GM23338 (cell line): ENCODE results near the gene MGRN1. TPM values are rescaled to one million over a fixed set of nuclear protein-coding genes. Genes with fewer than 3 reads are reported as not detected.

Experiments used
- ATAC-seq: fragments of 200-7000 bp; cut with Tn5 transposase; 3 replicates; pipeline ENCODE4 v1.9.1; 2020
- DNase-seq: peaks from one replicate; pipeline ENCODE4 v3.0.0-alpha.2; 2015; ENCODE audit warnings: low spot score
- H2AFZ ChIP-seq: fragments of 200-600 bp; sonication (generic); 2 replicates; pipeline ENCODE4 v1.8.0; 2016; ENCODE audit warnings: antibody characterized with exemption, mild to moderate bottlenecking, moderate library complexity
- H3F3A ChIP-seq: fragments of 200-600 bp; sonication (generic); replicated peaks from 2 replicates; pipeline ENCODE4 v1.8.0; 2017; ENCODE audit warnings: antibody characterized with exemption, mixed run types, low read depth
- H3K27ac ChIP-seq: fragments of 200-600 bp; sonication (generic); 2 replicates; pipeline ENCODE4 v1.6.1; 2016; ENCODE audit warnings: low read depth
- H3K27me3 ChIP-seq: fragments of 200-600 bp; sonication (generic); 2 replicates; pipeline ENCODE4 v1.8.0; 2016; ENCODE audit warnings: mild to moderate bottlenecking, mixed run types, moderate library complexity; ENCODE audit not compliant: insufficient read depth
- H3K36me3 ChIP-seq: fragments of 200-600 bp; sonication (generic); 2 replicates; pipeline ENCODE4 v1.8.0; 2016; ENCODE audit warnings: mild to moderate bottlenecking; ENCODE audit not compliant: insufficient read depth
- H3K4me1 ChIP-seq: fragments of 200-600 bp; sonication (generic); 2 replicates; pipeline ENCODE4 v1.8.0; 2016; ENCODE audit warnings: mild to moderate bottlenecking, moderate library complexity; ENCODE audit not compliant: insufficient read depth
- H3K4me2 ChIP-seq: fragments of 200-600 bp; sonication (generic); 2 replicates; pipeline ENCODE4 v1.7.1; 2017; ENCODE audit warnings: mixed run types
- H3K4me3 ChIP-seq: fragments of 200-600 bp; sonication (generic); 2 replicates; pipeline ENCODE4 v1.6.1; 2016; ENCODE audit warnings: mixed run types
- H3K79me2 ChIP-seq: fragments of 200-600 bp; sonication (generic); replicated peaks from 2 replicates; pipeline ENCODE4 v1.8.0; 2017; ENCODE audit warnings: mild to moderate bottlenecking; ENCODE audit not compliant: insufficient read depth
- H3K9me2 ChIP-seq: fragments of 200-600 bp; sonication (generic); 2 replicates; pipeline ENCODE4 v1.8.0; 2017; ENCODE audit not compliant: insufficient read depth
- H4K20me1 ChIP-seq: fragments of 200-600 bp; sonication (generic); replicated peaks from 2 replicates; pipeline ENCODE4 v1.8.0; 2017; ENCODE audit warnings: mild to moderate bottlenecking; ENCODE audit not compliant: insufficient read depth
- H3K27ac Mint-ChIP-seq: 2 replicates; pipeline ENCODE4 v1.8.0; 2020; ENCODE audit warnings: inconsistent platforms, mild to moderate bottlenecking, moderate library complexity, mixed read lengths
- H3K27me3 Mint-ChIP-seq: 3 replicates; pipeline ENCODE4 v1.8.0; 2022; ENCODE audit warnings: low read depth, mild to moderate bottlenecking, moderate library complexity, mixed read lengths, inconsistent platforms; ENCODE audit not compliant: insufficient read depth, poor library complexity
- H3K36me3 Mint-ChIP-seq: 3 replicates; pipeline ENCODE4 v1.8.0; 2021; ENCODE audit warnings: low read depth, mild to moderate bottlenecking, inconsistent platforms, moderate library complexity, mixed read lengths
- H3K4me1 Mint-ChIP-seq: 3 replicates; pipeline ENCODE4 v1.8.0; 2020; ENCODE audit warnings: mild to moderate bottlenecking, inconsistent platforms, mixed read lengths
- H3K4me3 Mint-ChIP-seq: 3 replicates; pipeline ENCODE4 v1.8.0; 2021; ENCODE audit warnings: moderate library complexity, mild to moderate bottlenecking, inconsistent platforms, mixed read lengths
- H3K9me3 Mint-ChIP-seq: 3 replicates; pipeline ENCODE4 v1.8.0; 2020; ENCODE audit warnings: moderate library complexity, mild to moderate bottlenecking, inconsistent platforms, mixed read lengths
- CREB1 ChIP-seq: fragments of 250-450 bp; sonication (Bioruptor Pico); IDR thresholded peaks from 2 replicates; pipeline ENCODE4 v1.5.0; 2020; ENCODE audit warnings: low read depth, mild to moderate bottlenecking, moderate library complexity
- EZH2 ChIP-seq: fragments of 200-600 bp; sonication (generic); IDR thresholded peaks from one replicate; pipeline ENCODE4 v1.8.0; 2017; ENCODE audit warnings: antibody characterized with exemption, mild to moderate bottlenecking, low read depth; ENCODE audit not compliant: unreplicated experiment
- EZH2phosphoT487 ChIP-seq: fragments of 200-600 bp; sonication (generic); IDR thresholded peaks from one replicate; pipeline ENCODE4 v1.8.1; 2018; ENCODE audit warnings: antibody characterized with exemption; ENCODE audit not compliant: unreplicated experiment
- JUNB ChIP-seq: IDR thresholded peaks from one replicate; pipeline ENCODE4 v1.6.1; 2016; ENCODE audit warnings: antibody characterized with exemption; ENCODE audit not compliant: unreplicated experiment
- NANOG ChIP-seq: IDR thresholded peaks from 2 replicates; pipeline ENCODE4 v1.6.1; 2016; ENCODE audit warnings: antibody characterized with exemption, borderline replicate concordance
- POLR2AphosphoS5 ChIP-seq: IDR thresholded peaks from 2 replicates; pipeline ENCODE4 v1.6.1; 2016; ENCODE audit warnings: antibody characterized with exemption, low read depth
- REST ChIP-seq: IDR thresholded peaks from one replicate; pipeline ENCODE4 v1.6.1; 2018; ENCODE audit warnings: antibody characterized with exemption; ENCODE audit not compliant: unreplicated experiment
- STAT1 ChIP-seq: IDR thresholded peaks from one replicate; pipeline ENCODE4 v1.6.1; 2016; ENCODE audit warnings: antibody characterized with exemption; ENCODE audit not compliant: unreplicated experiment
- ZNF114 ChIP-seq: fragments of 250-450 bp; sonication (Bioruptor Pico); IDR thresholded peaks from 2 replicates; pipeline ENCODE4 v1.5.0; 2020; ENCODE audit warnings: mild to moderate bottlenecking, moderate library complexity
- ZNF331 ChIP-seq: fragments of 250-450 bp; sonication (Bioruptor Pico); IDR thresholded peaks from 2 replicates; pipeline ENCODE4 v1.5.0; 2020; ENCODE audit warnings: low read depth, mild to moderate bottlenecking, moderate library complexity
- polyA plus RNA-seq: library from polyadenylated mRNA; unstranded; fragments of >200 nt; fragmentation: Nextera tagmentation; extraction: Ambion mirVana; gene quantifications from 2 replicates; pipeline ENCODE4 v1.2.1, GENCODE V29; 2016
- total RNA-seq: library from RNA; depleted of rRNA; stranded (reverse); fragments of >200 nt; shearing (Covaris generic); gene quantifications from 2 replicates; pipeline ENCODE4 v1.2.3, GENCODE V29; 2014
- TF ChIP-seq, protein P1 (sequence below), 2 experiments: fragments of 200-600 bp in 1 of 2; sonication (generic) in 1 of 2; conservative IDR thresholded peaks; 2 replicates each; pipeline versions ENCODE4 v1.5.1 to v1.6.1; 2016 to 2017; ENCODE audit warnings: antibody characterized with exemption in 2 of 2, low read depth in 2 of 2, mild to moderate bottlenecking in 2 of 2, moderate library complexity in 1 of 2
- TF ChIP-seq, protein P2 (sequence below): IDR thresholded peaks from 2 replicates; pipeline ENCODE4 v1.6.1; 2016; ENCODE audit warnings: antibody characterized with exemption
- TF ChIP-seq, protein P3 (sequence below): fragments of 250-450 bp; sonication (Bioruptor Pico); IDR thresholded peaks from 2 replicates; pipeline ENCODE4 v1.5.0; 2020; ENCODE audit warnings: mild to moderate bottlenecking, moderate library complexity

The MGRN1 gene
- total and polyA plus RNA-seq, 2 experiments from 2014 or later = 13.1 to 71.8 TPM

DNA sequence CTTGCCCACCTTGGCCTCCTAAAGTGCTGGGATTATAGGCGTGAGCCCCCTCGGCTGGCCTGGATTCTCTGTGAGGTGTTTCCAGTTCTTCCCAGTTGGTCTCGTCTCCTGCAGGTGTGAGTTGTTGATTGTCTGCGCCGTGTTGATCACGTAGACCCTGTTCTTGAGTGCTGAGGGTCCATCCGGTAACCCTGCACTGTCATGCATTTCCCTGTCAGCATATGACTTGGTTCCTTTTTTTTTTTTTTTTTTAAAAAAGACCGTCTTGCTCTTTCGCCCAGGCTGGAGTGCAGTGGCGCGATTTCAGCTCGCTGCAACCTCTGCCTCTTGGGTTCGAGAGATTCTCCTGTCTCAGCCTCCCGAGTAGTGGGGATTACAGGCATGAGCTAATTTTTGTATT, 17.3 kb downstream of the MGRN1 start:
- TF ChIP-seq EZH2 (no peak), POLR2AphosphoS5 (no peak), STAT1 (no peak), ZNF114 (CRISPR knock-in tag) (no peak), REST (no peak), CREB1 (CRISPR knock-in tag) (no peak), EZH2phosphoT487 (no peak), JUNB (no peak), NANOG (no peak), ZNF331 (CRISPR knock-in tag) (no peak)
- TF ChIP-seq, protein P1, sequence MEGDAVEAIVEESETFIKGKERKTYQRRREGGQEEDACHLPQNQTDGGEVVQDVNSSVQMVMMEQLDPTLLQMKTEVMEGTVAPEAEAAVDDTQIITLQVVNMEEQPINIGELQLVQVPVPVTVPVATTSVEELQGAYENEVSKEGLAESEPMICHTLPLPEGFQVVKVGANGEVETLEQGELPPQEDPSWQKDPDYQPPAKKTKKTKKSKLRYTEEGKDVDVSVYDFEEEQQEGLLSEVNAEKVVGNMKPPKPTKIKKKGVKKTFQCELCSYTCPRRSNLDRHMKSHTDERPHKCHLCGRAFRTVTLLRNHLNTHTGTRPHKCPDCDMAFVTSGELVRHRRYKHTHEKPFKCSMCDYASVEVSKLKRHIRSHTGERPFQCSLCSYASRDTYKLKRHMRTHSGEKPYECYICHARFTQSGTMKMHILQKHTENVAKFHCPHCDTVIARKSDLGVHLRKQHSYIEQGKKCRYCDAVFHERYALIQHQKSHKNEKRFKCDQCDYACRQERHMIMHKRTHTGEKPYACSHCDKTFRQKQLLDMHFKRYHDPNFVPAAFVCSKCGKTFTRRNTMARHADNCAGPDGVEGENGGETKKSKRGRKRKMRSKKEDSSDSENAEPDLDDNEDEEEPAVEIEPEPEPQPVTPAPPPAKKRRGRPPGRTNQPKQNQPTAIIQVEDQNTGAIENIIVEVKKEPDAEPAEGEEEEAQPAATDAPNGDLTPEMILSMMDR (conservative IDR thresholded peaks at IDR 0.05; ENCODE audit: low read depth in 2 of 2) = no peak
- TF ChIP-seq, protein P2, sequence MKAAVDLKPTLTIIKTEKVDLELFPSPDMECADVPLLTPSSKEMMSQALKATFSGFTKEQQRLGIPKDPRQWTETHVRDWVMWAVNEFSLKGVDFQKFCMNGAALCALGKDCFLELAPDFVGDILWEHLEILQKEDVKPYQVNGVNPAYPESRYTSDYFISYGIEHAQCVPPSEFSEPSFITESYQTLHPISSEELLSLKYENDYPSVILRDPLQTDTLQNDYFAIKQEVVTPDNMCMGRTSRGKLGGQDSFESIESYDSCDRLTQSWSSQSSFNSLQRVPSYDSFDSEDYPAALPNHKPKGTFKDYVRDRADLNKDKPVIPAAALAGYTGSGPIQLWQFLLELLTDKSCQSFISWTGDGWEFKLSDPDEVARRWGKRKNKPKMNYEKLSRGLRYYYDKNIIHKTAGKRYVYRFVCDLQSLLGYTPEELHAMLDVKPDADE = no peak
- TF ChIP-seq, protein P3, sequence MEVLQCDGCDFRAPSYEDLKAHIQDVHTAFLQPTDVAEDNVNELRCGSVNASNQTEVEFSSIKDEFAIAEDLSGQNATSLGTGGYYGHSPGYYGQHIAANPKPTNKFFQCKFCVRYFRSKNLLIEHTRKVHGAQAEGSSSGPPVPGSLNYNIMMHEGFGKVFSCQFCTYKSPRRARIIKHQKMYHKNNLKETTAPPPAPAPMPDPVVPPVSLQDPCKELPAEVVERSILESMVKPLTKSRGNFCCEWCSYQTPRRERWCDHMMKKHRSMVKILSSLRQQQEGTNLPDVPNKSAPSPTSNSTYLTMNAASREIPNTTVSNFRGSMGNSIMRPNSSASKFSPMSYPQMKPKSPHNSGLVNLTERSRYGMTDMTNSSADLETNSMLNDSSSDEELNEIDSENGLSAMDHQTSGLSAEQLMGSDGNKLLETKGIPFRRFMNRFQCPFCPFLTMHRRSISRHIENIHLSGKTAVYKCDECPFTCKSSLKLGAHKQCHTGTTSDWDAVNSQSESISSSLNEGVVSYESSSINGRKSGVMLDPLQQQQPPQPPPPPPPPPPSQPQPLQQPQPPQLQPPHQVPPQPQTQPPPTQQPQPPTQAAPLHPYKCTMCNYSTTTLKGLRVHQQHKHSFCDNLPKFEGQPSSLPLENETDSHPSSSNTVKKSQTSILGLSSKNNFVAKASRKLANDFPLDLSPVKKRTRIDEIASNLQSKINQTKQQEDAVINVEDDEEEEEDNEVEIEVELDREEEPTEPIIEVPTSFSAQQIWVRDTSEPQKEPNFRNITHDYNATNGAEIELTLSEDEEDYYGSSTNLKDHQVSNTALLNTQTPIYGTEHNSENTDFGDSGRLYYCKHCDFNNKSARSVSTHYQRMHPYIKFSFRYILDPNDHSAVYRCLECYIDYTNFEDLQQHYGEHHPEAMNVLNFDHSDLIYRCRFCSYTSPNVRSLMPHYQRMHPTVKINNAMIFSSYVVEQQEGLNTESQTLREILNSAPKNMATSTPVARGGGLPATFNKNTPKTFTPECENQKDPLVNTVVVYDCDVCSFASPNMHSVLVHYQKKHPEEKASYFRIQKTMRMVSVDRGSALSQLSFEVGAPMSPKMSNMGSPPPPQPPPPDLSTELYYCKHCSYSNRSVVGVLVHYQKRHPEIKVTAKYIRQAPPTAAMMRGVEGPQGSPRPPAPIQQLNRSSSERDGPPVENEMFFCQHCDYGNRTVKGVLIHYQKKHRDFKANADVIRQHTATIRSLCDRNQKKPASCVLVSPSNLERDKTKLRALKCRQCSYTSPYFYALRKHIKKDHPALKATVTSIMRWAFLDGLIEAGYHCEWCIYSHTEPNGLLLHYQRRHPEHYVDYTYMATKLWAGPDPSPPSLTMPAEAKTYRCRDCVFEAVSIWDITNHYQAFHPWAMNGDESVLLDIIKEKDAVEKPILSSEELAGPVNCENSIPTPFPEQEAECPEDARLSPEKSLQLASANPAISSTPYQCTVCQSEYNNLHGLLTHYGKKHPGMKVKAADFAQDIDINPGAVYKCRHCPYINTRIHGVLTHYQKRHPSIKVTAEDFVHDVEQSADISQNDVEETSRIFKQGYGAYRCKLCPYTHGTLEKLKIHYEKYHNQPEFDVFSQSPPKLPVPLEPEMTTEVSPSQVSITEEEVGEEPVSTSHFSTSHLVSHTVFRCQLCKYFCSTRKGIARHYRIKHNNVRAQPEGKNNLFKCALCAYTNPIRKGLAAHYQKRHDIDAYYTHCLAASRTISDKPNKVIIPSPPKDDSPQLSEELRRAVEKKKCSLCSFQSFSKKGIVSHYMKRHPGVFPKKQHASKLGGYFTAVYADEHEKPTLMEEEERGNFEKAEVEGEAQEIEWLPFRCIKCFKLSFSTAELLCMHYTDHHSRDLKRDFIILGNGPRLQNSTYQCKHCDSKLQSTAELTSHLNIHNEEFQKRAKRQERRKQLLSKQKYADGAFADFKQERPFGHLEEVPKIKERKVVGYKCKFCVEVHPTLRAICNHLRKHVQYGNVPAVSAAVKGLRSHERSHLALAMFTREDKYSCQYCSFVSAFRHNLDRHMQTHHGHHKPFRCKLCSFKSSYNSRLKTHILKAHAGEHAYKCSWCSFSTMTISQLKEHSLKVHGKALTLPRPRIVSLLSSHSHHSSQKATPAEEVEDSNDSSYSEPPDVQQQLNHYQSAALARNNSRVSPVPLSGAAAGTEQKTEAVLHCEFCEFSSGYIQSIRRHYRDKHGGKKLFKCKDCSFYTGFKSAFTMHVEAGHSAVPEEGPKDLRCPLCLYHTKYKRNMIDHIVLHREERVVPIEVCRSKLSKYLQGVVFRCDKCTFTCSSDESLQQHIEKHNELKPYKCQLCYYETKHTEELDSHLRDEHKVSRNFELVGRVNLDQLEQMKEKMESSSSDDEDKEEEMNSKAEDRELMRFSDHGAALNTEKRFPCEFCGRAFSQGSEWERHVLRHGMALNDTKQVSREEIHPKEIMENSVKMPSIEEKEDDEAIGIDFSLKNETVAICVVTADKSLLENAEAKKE (CRISPR knock-in tag) = no peak
- no peak for DNase-seq
- Histone ChIP-seq H3F3A (0 out of 2 replicates have a peak, but pooled peaks cover 2% of the 10 kb centered on the region), H3K4me1 (no peaks in the 10 kb centered on the region), H3K79me2 (peaks cover 86% of the 10 kb centered on the region), H3K36me3 (no peaks in the 10 kb centered on the region), H4K20me1 (peaks cover 4% of the 10 kb centered on the region), H3K4me3 (no peak overlapping the region), H3K4me2 (no peak overlapping the region), H3K27me3 (no peaks in the 10 kb centered on the region), H3K9me2 (no peaks in the 10 kb centered on the region), H3K27ac (0 out of 2 replicates have a peak overlapping the region, but pooled peaks have one; percentile 23), H2AFZ (no peak overlapping the region)
- Mint-ChIP-seq H3K27me3 (peaks cover 10% of the 10 kb centered on the region), H3K4me1 (0 out of 3 replicates have a peak, but pooled peaks cover 2% of the 10 kb centered on the region), H3K4me3 (no peak overlapping the region), H3K36me3 (no peaks in the 10 kb centered on the region; the same call in 2 of the 3 replicates), H3K27ac (0 out of 2 replicates have a peak overlapping the region, but pooled peaks have one; percentile 65), H3K9me3 (no peaks in the 10 kb centered on the region)
- no peak for ATAC-seq
